Erythroblast (primary cell): Measurements from ENCODE around the gene LZIC.

ENCODE experiments used
- GATA1 ChIP-seq: IDR thresholded peaks from 2 replicates; pipeline ENCODE4 v1.6.1; 2011; ENCODE audit warnings: low read depth, mild to moderate bottlenecking, control low read depth, low read length, moderate library complexity
- POLR2A ChIP-seq: IDR thresholded peaks from 2 replicates; pipeline ENCODE4 v1.6.1; 2011; ENCODE audit warnings: mild to moderate bottlenecking, low read length

GRCh38 chr1:9985001-9985400 is 41.8 kb upstream of the LZIC start:
- TF ChIP-seq POLR2A (no peak), GATA1 (no peak)
